HTERT RPE-1 (cell line): ENCODE measurements around the gene MTCL1.

Experiments
- in situ Hi-C: fragments of 300-500 bp; cut with MboI; formaldehyde crosslinking; loops from 4 replicates; pipeline ENCODE4 v1.14.3; 2020; ENCODE audit warnings: low sequenced_read_pairs

The MTCL1 gene

DNA sequence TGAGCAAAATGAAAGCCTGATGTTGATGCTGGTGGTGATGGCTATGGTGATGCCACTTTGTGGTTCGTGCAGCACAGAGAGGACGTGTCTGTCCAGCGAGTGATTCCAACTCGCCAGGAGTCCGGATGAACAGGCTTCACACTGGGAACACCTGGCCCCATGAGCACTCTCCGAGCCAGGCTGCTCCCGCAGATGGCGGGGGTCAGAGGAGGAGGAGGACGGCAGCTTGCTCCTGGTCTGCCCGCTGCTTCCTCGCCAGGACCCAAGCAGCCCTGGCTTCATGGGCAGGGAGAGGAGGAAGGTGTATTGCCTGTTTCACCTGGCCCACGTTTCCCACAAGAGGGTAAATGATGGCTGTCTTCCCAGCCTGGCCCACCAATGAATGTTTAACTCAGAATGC lies 121.6 kb downstream of the MTCL1 start:
- in situ Hi-C loops: no loop called here

DNA sequence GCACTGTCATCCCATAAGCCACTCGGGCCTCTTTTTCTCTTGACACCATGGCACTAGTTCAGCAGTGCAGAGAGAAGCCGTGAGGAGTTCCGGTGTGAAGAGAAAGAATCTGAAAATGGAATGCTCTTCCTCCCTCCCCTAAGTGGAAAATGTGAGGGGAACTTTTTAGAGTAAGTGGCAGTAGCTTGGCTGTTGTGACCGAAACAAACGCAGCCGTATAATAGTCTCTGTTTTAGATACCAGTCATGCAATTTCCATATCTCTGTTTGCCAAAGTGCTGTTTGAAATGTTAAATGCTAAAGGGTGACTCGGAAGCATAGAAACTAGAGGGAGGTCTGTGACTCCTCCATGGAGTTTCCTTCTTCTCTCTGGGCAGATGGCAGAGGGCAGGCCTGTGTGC lies 122.9 kb downstream of the MTCL1 start:
- in situ Hi-C loops: no loop called here

DNA sequence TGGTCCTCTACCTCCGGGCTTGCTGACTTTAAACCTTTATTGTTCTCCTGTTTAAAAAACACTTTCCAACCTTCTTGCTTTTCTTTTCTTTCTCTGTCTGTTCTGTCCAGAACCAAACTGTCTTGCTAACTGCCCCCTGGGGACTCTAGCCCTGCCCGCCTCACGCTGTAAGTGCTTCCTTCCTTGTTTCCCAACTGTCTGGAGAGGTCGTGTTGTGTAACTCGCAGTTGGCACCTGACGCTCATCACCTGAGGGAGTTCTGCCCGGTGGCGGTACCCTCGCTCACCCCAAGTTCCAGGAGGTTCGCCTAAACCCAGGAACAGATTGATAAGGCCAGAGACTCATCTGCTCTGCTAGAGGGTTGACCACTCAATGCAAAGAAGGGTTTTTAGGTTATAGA lies 123.4 kb downstream of the MTCL1 start:
- in situ Hi-C loops: no loop called here

DNA sequence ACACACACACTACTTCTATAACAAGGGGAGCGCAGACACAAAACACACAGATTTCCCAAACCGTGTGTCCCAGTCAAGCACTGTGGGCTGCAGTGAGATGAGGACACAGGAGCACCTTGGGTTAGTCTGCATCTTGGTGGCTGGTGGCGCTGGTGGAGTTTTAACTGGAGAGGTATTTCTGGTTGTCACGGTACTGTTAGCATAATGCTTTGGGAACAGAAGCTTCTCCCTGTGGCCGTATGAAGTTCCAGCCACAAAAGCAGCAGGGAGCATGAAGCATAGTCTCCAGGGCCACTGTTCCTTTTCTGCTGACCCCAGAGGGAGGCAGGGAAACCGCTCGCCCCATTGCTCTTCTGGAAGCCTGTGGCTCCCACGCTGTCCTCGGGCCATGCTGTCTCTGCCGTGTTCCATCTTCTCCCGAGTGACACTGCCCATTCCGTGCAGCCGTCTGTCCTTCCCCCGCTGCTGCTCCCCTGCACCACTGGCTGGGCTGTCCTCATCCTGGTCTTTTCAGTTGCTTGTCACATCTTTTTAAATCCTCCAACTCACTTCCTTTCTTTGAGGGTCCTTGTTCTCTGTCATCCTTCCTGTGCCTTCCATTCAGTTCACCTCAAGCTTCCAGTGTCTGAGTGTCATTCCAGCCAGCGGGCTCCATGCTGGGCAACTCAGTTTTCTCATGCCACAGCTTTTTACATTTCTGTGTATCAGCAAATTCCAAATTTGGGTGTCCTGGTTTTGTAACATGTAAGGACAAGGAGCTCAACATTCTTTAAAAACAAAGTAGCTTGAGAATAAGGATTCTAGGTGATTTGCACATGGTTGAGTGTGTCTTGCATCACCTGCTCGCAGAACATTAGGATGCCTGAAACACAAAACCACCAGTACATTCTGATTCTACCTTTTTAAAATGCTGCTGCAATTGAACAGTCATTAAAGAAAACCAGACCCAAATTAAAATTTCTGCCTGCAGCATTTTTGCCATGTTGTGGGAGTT lies 125.0 kb downstream of the MTCL1 start:
- in situ Hi-C loops: no loop called here

DNA sequence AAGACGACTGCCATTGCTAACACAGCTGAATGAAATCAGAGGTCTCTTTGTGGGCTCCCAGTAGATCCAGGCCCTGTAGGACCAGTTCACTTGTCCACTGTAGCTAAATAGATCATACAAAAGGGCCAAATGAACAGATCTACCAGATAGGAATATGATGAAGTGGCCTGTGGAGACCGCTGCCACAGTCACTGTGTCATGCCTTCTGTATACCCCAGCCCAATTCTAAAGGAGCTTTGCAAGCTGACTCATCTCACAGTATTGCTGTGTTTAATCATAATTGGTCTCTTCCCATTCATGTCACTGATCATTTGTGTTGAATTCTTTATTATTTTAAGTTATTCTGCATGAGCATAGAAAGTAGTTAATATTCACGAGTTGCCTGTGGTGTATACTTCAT lies 125.8 kb downstream of the MTCL1 start:
- in situ Hi-C loops: no loop called here

DNA sequence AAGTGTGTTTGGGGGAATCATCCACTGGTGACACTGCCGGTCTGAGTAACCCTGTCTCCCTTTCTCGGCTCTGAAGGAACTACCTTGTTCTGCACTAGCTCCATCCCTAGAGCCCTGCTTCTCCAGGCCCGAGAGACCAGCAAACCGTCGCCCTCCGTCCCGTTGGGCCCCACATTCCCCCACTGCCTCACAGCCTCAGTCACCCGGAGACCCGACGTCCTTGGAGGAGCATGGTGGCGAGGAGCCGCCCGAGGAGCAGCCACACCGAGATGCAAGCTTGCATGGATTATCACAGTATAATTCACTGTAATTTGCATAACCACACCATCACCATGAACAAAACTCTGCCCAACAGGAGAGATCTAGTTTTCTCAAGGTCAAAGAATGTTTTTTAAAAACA lies 126.2 kb downstream of the MTCL1 start:
- in situ Hi-C loops: no loop called here

DNA sequence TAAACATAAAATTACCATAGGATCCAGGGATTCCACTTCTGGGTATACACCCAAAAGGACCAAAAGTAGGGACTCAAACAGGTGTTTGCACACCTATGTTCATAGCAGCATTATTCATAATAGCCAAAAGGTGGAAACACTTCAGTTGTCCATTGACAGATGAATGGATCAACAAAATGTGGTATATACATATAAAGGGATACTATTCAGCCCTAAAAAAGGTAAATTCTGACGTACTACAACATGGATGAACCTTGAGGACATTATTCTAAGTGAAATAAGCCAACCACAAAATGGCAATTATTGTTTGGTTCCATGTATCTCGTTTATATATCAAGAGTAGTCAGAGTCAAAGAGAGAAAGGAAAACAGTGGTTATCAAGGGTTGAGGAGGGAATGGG lies 128.1 kb downstream of the MTCL1 start:
- in situ Hi-C loops: no loop called here

DNA sequence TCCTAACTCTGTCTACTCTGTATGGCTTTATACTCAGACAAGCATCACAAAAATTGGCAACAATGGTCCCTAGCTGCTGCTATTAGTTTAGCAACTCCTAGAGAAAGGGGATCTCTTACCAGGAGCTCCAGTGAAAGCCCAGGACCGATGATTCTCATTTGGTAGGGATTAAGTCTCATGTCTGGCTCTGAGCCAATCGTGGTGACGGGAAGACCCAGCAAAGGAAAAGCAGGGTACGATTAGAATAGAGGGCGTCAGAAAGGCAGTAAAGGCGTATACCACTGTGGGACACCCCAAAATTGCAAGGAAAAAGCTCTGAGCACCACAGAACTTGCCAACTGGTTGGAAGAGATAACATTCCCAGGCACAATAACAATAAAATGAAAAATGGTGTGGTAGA lies 129.5 kb downstream of the MTCL1 start:
- in situ Hi-C loops: no loop called here

DNA sequence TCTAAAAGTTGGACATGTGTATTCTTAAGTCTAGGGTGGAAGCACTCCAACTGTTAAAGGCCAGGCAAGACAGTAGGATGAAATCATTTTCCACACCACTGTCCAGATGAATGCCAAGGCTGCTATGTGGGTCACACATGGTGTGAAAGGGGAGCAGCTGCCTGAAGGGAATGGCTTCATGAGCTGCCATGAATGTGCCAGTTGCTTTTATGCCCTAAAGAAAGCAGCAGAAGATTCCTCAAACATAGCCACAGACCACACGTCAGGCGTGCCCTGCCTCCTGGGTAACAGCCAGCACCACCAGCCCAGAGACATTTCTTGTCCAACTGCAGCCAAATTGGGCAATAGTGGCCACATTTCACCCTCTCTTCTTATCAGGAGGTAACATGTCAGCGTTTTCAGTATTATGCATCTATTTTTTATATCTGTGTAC lies 130.2 kb downstream of the MTCL1 start:
- in situ Hi-C loops: no loop called here

DNA sequence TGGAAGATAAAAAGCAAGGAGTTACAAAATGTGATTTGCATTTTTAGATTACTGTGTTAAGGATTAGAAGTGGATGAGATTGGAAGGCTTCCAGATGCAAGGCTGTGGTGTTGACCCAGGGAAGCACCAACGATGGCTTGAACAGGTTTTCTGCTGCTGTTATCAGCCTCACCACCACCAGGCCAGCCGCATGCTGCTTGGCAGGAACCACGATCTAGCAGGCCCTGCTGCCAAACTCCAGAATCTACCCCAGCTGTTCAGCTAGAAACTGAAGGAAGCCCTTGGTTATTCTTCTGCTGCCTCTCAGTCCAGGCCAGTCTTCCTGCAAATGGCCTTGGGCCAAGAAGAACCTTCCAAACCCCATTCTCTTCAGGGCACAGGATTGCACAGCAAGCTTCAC lies 133.9 kb downstream of the MTCL1 start:
- in situ Hi-C loops: no loop called here

DNA sequence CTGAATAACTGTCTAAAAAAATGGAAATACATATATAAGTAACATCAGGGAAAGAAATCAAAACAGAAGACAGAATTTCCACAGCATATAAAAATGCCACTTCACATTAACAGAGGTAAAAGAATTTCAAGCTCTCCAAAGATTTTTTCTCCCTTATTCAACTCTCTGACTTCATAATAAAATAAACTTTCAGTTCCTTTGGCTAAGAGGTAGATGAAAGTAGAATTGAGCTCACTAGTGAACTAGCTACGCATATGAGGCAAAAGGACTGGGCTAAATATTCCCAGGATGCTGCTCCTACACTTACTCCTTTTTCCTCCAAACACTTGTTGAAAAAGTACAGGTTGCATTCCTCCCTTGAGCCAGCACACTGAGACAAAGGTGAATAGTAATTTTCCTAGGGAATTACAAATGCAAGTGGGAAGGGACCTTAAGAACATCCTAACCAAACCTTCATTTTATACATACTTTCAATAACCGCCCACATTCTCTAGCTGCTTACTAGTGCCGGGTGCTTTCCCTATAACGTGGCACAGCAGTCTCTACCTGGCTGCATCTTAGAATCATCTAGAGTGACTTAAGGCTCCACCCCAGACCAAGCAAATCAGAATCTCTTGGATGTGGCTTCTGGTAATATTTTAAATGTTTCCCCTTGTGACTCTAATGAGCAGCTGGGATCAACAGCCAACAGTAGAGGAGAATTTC lies 136.6 kb downstream of the MTCL1 start:
- in situ Hi-C loops: no loop called here

DNA sequence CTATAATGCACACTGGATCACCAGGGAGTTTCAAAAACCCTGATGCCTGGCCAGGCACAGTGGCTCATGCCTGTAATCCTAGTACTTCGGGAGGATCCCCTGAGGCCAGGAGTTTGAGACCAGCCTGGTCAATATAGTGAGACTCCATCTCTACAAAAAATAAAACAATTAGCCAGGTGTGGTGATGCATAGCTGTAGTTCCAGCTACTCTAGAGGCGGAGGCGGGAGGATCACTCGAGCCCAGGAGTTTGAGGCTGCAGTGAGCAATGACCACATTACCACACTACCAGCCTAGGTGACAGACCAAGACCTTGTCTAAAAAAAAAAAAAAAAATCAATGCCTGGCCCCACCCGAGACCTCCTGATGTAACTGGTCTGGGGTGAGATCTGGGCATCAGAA lies 137.2 kb downstream of the MTCL1 start:
- in situ Hi-C loops: no loop called here

DNA sequence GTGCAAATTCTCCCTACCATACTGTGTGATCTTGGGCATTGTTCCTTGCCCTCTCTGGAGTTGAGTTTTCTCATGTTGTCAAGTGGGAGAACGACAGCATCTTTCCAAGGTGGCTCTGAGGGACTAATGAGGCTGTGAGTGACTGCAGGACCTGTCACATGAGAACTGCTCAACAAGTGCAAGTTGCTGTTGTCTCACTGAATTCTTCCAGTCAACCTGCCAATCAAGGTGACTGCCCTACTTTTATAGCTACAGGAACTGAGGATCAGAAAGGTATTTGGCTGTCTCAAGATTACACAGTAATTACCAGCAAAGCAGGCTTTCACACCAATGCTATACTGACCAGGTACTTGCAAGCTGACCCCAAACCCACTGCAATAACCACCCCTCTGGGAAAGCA lies 137.6 kb downstream of the MTCL1 start:
- in situ Hi-C loops: no loop called here

DNA sequence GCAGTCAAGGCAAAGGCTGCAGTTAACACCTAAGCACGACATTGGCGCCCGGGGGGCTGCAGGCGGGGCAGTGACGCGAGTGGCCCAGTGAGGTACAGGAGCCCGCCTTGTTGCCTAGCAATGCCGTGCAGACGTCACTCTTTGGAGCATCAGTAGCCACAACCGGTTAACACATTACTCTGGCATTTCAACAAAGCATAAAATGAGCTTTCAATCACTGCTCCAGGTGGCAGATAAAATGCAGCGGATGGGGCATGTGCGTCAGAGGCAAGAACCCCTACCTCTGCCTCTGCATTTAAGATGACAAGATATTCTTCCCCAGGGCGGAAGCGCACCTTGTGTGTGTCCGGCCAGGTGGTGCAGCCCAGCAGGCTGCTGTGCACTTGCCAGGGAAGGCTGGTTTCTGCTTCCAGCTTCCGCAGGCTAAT lies 139.4 kb downstream of the MTCL1 start:
- in situ Hi-C loops: no loop called here

DNA sequence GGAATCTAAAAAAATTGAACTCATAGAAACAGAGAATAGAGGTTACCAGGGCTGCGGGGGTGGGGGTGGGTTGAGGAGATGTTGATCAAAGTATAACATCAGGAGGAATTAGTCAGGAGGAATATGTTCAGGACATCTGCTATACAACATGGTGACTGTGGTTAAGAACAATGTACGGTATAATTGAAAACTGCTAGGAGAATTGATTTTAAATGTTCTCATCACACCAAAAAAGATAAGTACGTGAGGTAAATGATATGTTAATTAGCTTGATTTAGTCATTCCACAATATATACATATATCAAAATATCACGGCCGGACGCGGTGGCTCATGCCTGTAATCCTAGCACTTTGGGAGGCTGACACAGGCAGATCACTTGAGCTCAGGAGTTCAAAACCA lies 140.2 kb downstream of the MTCL1 start:
- in situ Hi-C loops: no loop called here

DNA sequence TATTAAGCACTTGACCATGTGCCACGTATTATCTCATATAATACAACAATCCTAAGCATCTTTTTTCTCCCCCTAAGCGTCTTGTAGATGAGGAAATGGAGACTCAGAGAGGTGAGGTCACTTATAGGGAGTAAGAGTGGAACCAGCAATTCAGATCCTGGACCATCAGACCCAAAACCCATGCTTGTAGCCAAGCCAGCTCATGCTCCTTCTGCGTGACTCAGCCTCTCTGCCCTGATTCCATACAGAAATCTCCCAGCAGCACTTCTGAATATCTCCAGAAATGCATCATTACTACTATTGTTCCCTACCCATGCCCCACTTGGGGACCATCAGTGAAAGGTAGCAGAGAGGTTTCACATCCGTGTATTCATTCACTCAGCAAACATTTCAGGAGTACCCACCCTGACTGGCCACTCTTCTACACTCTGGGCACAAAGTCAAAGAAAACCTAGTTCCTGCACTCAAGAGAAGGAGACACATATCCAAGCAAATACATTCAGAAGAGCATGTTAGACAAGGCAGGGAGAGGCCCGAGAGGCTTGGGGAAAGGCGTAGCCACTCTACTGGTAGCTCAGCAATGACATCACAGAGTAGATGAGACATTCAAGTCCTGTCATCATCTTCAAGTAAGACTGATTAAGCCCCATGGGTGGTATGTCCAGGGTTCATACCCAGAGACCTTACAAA lies 141.9 kb downstream of the MTCL1 start:
- in situ Hi-C loops: no loop called here

DNA sequence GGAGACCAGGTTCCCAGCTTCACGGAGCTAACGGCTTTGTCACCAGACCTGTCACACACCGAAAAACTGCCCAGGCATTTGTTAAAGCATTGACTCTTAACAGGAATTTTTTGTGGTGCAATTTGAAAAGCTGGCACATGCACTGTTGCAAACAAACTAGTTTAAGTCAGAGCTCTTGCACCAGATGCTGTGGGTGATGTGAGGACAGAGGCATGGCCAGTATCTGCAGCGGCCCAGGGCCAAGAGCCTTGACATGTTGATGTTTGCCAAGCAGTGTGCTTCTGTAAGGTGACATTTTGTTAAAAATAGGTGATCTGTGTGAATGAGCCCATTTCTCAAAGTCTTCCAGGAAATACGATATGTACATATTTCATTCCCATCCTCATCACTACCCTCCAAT lies 142.5 kb downstream of the MTCL1 start:
- in situ Hi-C loops: no loop called here

DNA sequence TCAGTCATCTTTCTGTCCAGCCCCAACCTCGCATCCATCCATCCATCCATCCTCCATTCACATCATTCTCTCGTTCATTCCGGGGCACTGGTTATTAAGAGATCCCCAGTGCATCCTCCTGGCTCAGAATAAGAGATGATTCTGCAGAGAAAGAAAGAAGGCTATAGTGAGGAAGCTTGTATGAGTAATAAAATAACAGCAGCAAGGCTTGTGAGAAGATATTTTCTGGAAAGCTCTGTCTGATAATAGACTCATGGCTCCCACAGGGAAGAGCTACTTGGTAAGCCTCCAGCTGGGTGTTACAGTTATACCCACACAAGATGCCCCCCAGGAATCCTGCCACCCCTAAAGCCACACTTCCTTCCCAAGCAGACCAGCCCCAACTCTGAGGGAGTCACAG lies 143.2 kb downstream of the MTCL1 start:
- in situ Hi-C loops: no loop called here

DNA sequence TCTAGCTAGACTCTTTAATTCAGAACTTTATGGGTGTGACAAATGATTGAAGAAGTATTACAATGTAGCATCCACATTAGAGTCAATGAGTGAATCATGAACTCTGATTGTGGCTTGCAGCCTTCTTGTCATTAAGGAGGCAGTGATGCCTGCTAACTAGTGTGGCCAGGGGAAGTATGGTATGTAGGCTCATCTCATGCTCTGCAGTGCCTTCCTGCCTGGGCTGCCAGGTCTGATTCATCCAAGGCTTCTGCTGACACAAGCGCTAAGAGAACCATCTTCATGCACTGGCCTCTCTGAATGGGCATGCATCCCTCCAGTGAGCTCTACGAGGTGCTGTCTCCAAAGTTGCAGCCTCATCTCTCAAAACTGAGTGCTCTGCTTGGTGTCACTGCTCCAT lies 144.3 kb downstream of the MTCL1 start:
- in situ Hi-C loops: no loop called here

DNA sequence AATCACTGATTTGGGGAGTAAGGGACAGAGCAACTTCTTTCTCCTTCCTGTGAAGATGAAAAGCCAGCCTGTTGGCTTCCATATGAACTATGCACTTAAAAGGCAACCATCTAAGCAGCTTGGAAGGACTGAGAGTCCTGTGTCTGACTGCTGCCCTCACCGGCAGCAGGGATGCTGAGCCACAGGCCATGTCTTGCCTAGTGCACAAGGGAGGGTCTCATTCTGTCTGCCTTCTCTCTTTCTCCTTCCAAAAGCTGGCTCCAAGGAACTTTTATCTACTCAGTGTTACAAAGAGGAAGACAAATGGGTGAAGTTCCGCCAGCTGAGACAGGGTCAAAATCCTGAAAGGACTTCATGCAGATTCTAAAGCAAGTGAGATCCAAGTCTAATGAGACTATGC lies 146.3 kb downstream of the MTCL1 start:
- in situ Hi-C loops: no loop called here

DNA sequence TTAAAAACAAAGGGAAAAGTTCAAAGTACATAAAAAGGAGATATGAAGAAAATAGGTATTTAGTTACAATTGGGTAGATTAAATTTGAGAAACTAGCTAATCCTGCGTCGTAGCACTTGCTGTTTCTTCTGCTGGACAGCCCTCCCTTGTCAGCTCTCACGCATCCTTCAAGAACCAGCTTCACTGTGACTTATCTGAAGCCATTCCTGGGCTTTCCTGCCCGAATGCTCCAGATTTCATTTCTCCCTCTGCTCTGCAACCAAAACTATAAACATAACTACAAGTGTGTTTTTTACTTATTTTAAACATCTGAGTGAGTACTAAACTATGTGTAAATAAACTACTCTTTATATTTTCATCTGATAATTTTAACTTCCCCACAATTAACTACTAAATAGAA lies 149.2 kb downstream of the MTCL1 start:
- in situ Hi-C loops: no loop called here

DNA sequence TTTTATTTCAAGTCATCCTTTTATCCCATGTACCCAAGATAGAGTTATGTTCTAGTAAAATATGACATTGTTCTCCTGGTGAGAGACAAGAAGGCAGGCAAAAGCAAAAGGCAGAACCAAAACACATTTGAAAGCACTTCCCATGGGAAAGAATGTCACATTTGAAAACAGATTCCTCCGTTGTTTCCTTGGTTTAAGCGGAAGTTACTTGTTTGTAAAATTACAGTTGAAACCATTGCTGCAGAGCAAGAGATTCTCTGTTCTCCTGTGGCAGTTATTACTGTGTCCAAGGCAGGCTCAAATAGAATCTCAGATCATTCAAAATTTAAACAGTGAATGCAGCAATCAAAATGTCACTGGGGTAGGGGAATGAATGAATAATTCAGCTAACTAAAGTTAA lies 149.6 kb downstream of the MTCL1 start:
- in situ Hi-C loops: no loop called here
